HCT116 (cell line): ENCODE measurements around the gene UNC50. TPM values are rescaled to one million over a fixed set of nuclear protein-coding genes. Genes with fewer than 3 reads are reported as not detected.

Source experiments
- ATAC-seq: fragments of 200-7000 bp; cut with Tn5 transposase; 2 replicates; pipeline ENCODE4 v1.9.1; 2020; ENCODE audit warnings: mild to moderate bottlenecking, moderate library complexity
- BruUV-seq: library from RNA; stranded (reverse); fragments of 400-500 nt; replicated peaks from 2 replicates; lab custom pipeline; 2021; lab: Mats Ljungman, UMichigan
- CTCF ChIA-PET: fragments of 300-600 bp; sonication (Branson Sonifier 250); formaldehyde crosslinking; loops from one replicate; lab custom pipeline; 2021; ENCODE audit warnings: antibody characterized with exemption; lab: Charles Lee
- POLR2A ChIA-PET: fragments of 300-600, 350-600 bp; sonication (Branson Sonifier 250); formaldehyde crosslinking; loops from one replicate; lab custom pipeline; 2021; ENCODE audit warnings: antibody characterized with exemption; lab: Charles Lee
- RAD21 ChIA-PET, 2 experiments: fragments of 300-600 bp; sonication (Branson Sonifier 250); formaldehyde crosslinking; loops; one replicate each; lab custom pipeline; 2023; ENCODE audit warnings: low total read pairs in 2 of 2; ENCODE audit not compliant: uncharacterized antibody in 2 of 2, unreplicated experiment in 2 of 2, low non-redundant PET in 1 of 2; lab: Charles Lee
- DNase-seq: peaks from one replicate; pipeline ENCODE4 v3.0.0-alpha.2; 2010; ENCODE audit warnings: low read depth, low spot score
- H2AFZ ChIP-seq: fragments of 200-600 bp; shearing (Covaris generic), sonication (generic); 2 replicates; pipeline ENCODE4 v1.6.1; 2017; ENCODE audit warnings: low read depth, mixed run types, mixed read lengths, antibody characterized with exemption, low read length; ENCODE audit not compliant: poor library complexity, severe bottlenecking
- H3K27ac ChIP-seq: 2 replicates; pipeline ENCODE4 v1.5.1; 2012; ENCODE audit warnings: low read depth, low read length
- H3K27me3 ChIP-seq: fragments of 200-600 bp; sonication (generic); 2 replicates; pipeline ENCODE4 v1.6.1; 2016; ENCODE audit warnings: mixed run types, low read length, mixed read lengths; ENCODE audit not compliant: insufficient read depth
- H3K36me3 ChIP-seq, 2 experiments: fragments of 200-500 bp in 1 of 2; fragments of 200-600 bp in 1 of 2; sonication (Bioruptor generic) in 1 of 2; sonication (generic) in 1 of 2; 2 replicates each; pipeline versions ENCODE4 v1.5.1 to v1.6.1; 2014 to 2016; ENCODE audit warnings: low read length in 2 of 2, inconsistent platforms in 1 of 2, mixed read lengths in 1 of 2, mixed run types in 1 of 2; ENCODE audit not compliant: insufficient read depth in 2 of 2, control insufficient read depth in 1 of 2
- H3K4me1 ChIP-seq, 2 experiments: fragments of 200-600 bp in 1 of 2; sonication (generic) in 1 of 2; 2 replicates each; pipeline versions ENCODE4 v1.5.1 to v1.6.1; 2012 to 2017; ENCODE audit warnings: low read length in 2 of 2, inconsistent platforms in 1 of 2, mild to moderate bottlenecking in 1 of 2, mixed read lengths in 1 of 2, mixed run types in 1 of 2, moderate library complexity in 1 of 2; ENCODE audit not compliant: insufficient read depth in 2 of 2, control insufficient read depth in 1 of 2
- H3K4me2 ChIP-seq: fragments of 200-600 bp; sonication (generic); 2 replicates; pipeline ENCODE4 v1.6.1; 2017; ENCODE audit warnings: mixed run types, low read length, mixed read lengths
- H3K4me3 ChIP-seq, 2 experiments: fragments of 200-600 bp in 1 of 2; sonication (generic) in 1 of 2; replicated peaks in 1 of 2; 2 replicates each; pipeline ENCODE4 v1.5.1; 2011 to 2016; ENCODE audit warnings: low read length in 2 of 2, control low read depth in 1 of 2, low read depth in 1 of 2, mild to moderate bottlenecking in 1 of 2, mixed read lengths in 1 of 2, mixed run types in 1 of 2
- H3K79me2 ChIP-seq: fragments of 200-600 bp; sonication (generic); 2 replicates; pipeline ENCODE4 v1.6.1; 2017; ENCODE audit warnings: mild to moderate bottlenecking, mixed run types, low read length, moderate library complexity, mixed read lengths; ENCODE audit not compliant: insufficient read depth
- H3K9ac ChIP-seq: fragments of 200-600 bp; sonication (generic); 2 replicates; pipeline ENCODE4 v1.6.1; 2016; ENCODE audit warnings: low read length, mixed read lengths
- H3K9me2 ChIP-seq: fragments of 200-600 bp; sonication (generic), shearing (Covaris generic); 2 replicates; pipeline ENCODE4 v1.6.1; 2017; ENCODE audit warnings: mixed run types, mild to moderate bottlenecking, moderate library complexity; ENCODE audit not compliant: insufficient read depth
- H3K9me3 ChIP-seq, 2 experiments: fragments of 200-500 bp in 1 of 2; fragments of 200-600 bp in 1 of 2; sonication (Bioruptor generic) in 1 of 2; sonication (generic) in 1 of 2; 2 replicates each; pipeline ENCODE4 v1.6.1; 2014 to 2017; ENCODE audit warnings: low read length in 2 of 2, mixed read lengths in 2 of 2, inconsistent platforms in 1 of 2, low read depth in 1 of 2, mild to moderate bottlenecking in 1 of 2, mixed run types in 1 of 2, moderate library complexity in 1 of 2; ENCODE audit not compliant: control insufficient read depth in 1 of 2, insufficient read depth in 1 of 2
- H4K20me1 ChIP-seq: fragments of 200-600 bp; sonication (generic), shearing (Covaris generic); 2 replicates; pipeline ENCODE4 v1.6.1; 2017; ENCODE audit warnings: mixed run types, mild to moderate bottlenecking, moderate library complexity; ENCODE audit not compliant: insufficient read depth
- ATF3 ChIP-seq: IDR thresholded peaks from 2 replicates; pipeline ENCODE4 v1.6.1; 2012
- CBX3 ChIP-seq: IDR thresholded peaks from 2 replicates; pipeline ENCODE4 v1.6.1; 2012; ENCODE audit warnings: low read depth
- CEBPB ChIP-seq: IDR thresholded peaks from 2 replicates; pipeline ENCODE4 v1.6.1; 2012; ENCODE audit warnings: low read depth
- ELF1 ChIP-seq: IDR thresholded peaks from 2 replicates; pipeline ENCODE4 v1.6.1; 2012; ENCODE audit warnings: low read depth, borderline replicate concordance
- EZH2 ChIP-seq: fragments of 200-600 bp; sonication (generic); IDR thresholded peaks from 2 replicates; pipeline ENCODE4 v1.6.1; 2017; ENCODE audit warnings: antibody characterized with exemption, mixed run types
- EZH2phosphoT487 ChIP-seq: fragments of 200-600 bp; IDR thresholded peaks from 2 replicates; pipeline ENCODE4 v1.6.1; 2018; ENCODE audit warnings: antibody characterized with exemption, borderline replicate concordance
- JUND ChIP-seq: IDR thresholded peaks from 2 replicates; pipeline ENCODE4 v1.6.1; 2012
- MAX ChIP-seq: IDR thresholded peaks from 2 replicates; pipeline ENCODE4 v1.6.1; 2012
- POLR2A ChIP-seq: IDR thresholded peaks from 2 replicates; pipeline ENCODE4 v1.7.0; 2011; ENCODE audit warnings: borderline replicate concordance; ENCODE audit not compliant: insufficient read depth, insufficient read length; ENCODE audit errors: extremely low read depth
- POLR2AphosphoS5 ChIP-seq: IDR thresholded peaks from 2 replicates; pipeline ENCODE4 v1.6.1; 2011; ENCODE audit warnings: mild to moderate bottlenecking, low read depth, low read length, moderate library complexity
- RAD21 ChIP-seq: IDR thresholded peaks from 2 replicates; pipeline ENCODE4 v1.6.1; 2012; ENCODE audit warnings: low read depth, mild to moderate bottlenecking
- REST ChIP-seq: IDR thresholded peaks from 2 replicates; pipeline ENCODE4 v1.6.1; 2012; ENCODE audit warnings: low read depth
- SP1 ChIP-seq: IDR thresholded peaks from 2 replicates; pipeline ENCODE4 v1.6.1; 2012; ENCODE audit warnings: low read depth
- SRF ChIP-seq: IDR thresholded peaks from 2 replicates; pipeline ENCODE4 v1.6.1; 2012; ENCODE audit warnings: low read depth
- ZBTB33 ChIP-seq: IDR thresholded peaks from 2 replicates; pipeline ENCODE4 v1.6.1; 2011; ENCODE audit warnings: mild to moderate bottlenecking, low read length, moderate library complexity; ENCODE audit not compliant: insufficient replicate concordance; ENCODE audit errors: extremely low read depth
- ZFX ChIP-seq: fragments of 450-650 bp; IDR thresholded peaks from 2 replicates; pipeline ENCODE4 v1.6.1; 2017
- ZNF274 ChIP-seq: fragments of 200-500 bp; sonication (Bioruptor generic); IDR thresholded peaks from 2 replicates; pipeline ENCODE4 v1.6.1; 2014; ENCODE audit warnings: mild to moderate bottlenecking, low read depth, low read length, inconsistent platforms
- intact Hi-C: fragments of 100-400 bp; cut with micrococcal nuclease; formaldehyde crosslinking; loops from 2 replicates; pipeline ENCODE4 v1.10.0; 2022
- total RNA-seq: library from RNA; stranded (reverse); gene quantifications from one replicate; pipeline ENCODE4 v1.2.1, GENCODE V29; 2021; ENCODE audit not compliant: unreplicated experiment

UNC50 gene
- total RNA-seq, 1 experiment from 2014 or later, result 33.0 TPM

GRCh38 chr2:98572211-98572610 is 36.2 kb upstream of the UNC50 start:
- ChIA-PET CTCF (no interaction called here), POLR2A (no interaction called here), RAD21 (no interaction called here)
- DNase-seq (no peak), ATAC-seq (no peak)
- Histone ChIP-seq H3K4me1 (no peaks in the 10 kb centered on the region), H3K27me3 (no peaks in the 10 kb centered on the region), H3K79me2 (no peaks in the 10 kb centered on the region), H2AFZ (no peak overlapping the region), H3K9me3 (no peaks in the 10 kb centered on the region), H3K27ac (no peak overlapping the region), H3K9ac (no peak overlapping the region), H3K4me2 (no peak overlapping the region), H3K36me3 (peaks cover 0 to 10% of the 10 kb centered on the region in 2 experiments; a peak in 1 of 4 replicates), H3K4me3 (no peak overlapping the region), H3K9me2 (no peaks in the 10 kb centered on the region), H4K20me1 (no peaks in the 10 kb centered on the region)
- TF ChIP-seq POLR2AphosphoS5 (no peak), REST (no peak), EZH2 (no peak), CEBPB (no peak)
- intact Hi-C loops, result no loop called here
- no TSS peak for BruUV-seq

- BruUV-seq, result no TSS peak
- CTCF ChIA-PET, result no interaction called here
- Histone ChIP-seq H3K9me2 (no peaks in the 10 kb centered on the region), H3K9ac (no peak overlapping the region), H3K9me3 (no peaks in the 10 kb centered on the region), H3K79me2 (no peaks in the 10 kb centered on the region), H3K27me3 (no peaks in the 10 kb centered on the region), H2AFZ (no peak overlapping the region), H3K4me3 (no peak overlapping the region), H3K36me3 (peaks cover 0 to 10% of the 10 kb centered on the region in 2 experiments; a peak in 1 of 4 replicates), H4K20me1 (no peaks in the 10 kb centered on the region), H3K27ac (no peak overlapping the region), H3K4me1 (no peaks in the 10 kb centered on the region), H3K4me2 (no peak overlapping the region)
- DNase-seq, result no peak
- intact Hi-C loops, result no loop called here
- POLR2A ChIA-PET, result no interaction called here
- no peak for ATAC-seq
- RAD21 ChIA-PET, result no interaction called here
- no peak for TF ChIP-seq ZNF274
- no peak for TF ChIP-seq ATF3
- no peak for TF ChIP-seq SRF
- TF ChIP-seq ELF1, result no peak
- TF ChIP-seq CBX3, result no peak
- no peak for TF ChIP-seq JUND
- no peak for TF ChIP-seq EZH2phosphoT487
- TF ChIP-seq RAD21, result no peak
- no peak for TF ChIP-seq ZBTB33
- TF ChIP-seq MAX, result no peak
- TF ChIP-seq ZFX, result no peak
- TF ChIP-seq SP1, result no peak
- no peak for TF ChIP-seq POLR2A
Observed at GRCh38 chr2:98572676-98573075, 35.7 kb upstream of the UNC50 start.
